Psoas muscle (tissue), 8 donors: ENCODE measurements around the gene IHH. TPM values are rescaled to one million over a fixed set of nuclear protein-coding genes. Genes with fewer than 3 reads are reported as not detected.

Experiments used
- ATAC-seq, 4 donors: fragments of 200-7000 bp; cut with Tn5 transposase; one replicate each; pipeline ENCODE4 v1.9.1; 2020; ENCODE audit warnings: moderate library complexity in 3 of 4, mild to moderate bottlenecking in 2 of 4
- DNase-seq, 2 donors: peaks; one replicate each; pipeline ENCODE4 v3.0.0-alpha.2; 2020
- H3K27ac ChIP-seq: fragments of 200-600 bp; one replicate; pipeline ENCODE4 v1.8.0; 2022
- H3K27me3 ChIP-seq, 3 donors: fragments of 200-600 bp in 1 of 3; one replicate each; pipeline versions ENCODE4 v1.6.1 to v1.8.0; 2013 to 2022; ENCODE audit warnings: low read length in 2 of 3, mild to moderate bottlenecking in 2 of 3, moderate library complexity in 1 of 3; ENCODE audit not compliant: insufficient read depth in 3 of 3
- H3K36me3 ChIP-seq, 2 donors: fragments of 200-600 bp in 1 of 2; one replicate each; pipeline versions ENCODE4 v1.6.1 to v1.8.0; 2013 to 2022; ENCODE audit warnings: low read depth in 1 of 2, mild to moderate bottlenecking in 1 of 2, moderate library complexity in 1 of 2; ENCODE audit not compliant: insufficient read depth in 1 of 2
- H3K4me1 ChIP-seq: fragments of 200-600 bp; one replicate; pipeline ENCODE4 v1.8.0; 2022
- H3K4me3 ChIP-seq: fragments of 200-600 bp; one replicate; pipeline ENCODE4 v1.8.0; 2022; ENCODE audit warnings: mild to moderate bottlenecking
- H3K9me3 ChIP-seq: fragments of 200-600 bp; one replicate; pipeline ENCODE4 v1.8.0; 2022
- WGBS, 3 donors: extraction: QIAGEN DNeasy Blood & Tissue Kit; methylation state at CpG; one replicate each; pipeline versions ENCODE4 v1.1.6 to v1.1.7; 2013; 5-methylcytosine and 5-hydroxymethylcytosine counted together
- intact Hi-C, 2 donors: fragments of 100-400 bp; cut with DNase I; formaldehyde crosslinking; loops; one replicate each; pipeline versions ENCODE4 v1.11.0 to v1.14.2; 2022
- polyA plus RNA-seq, 3 donors: library from polyadenylated mRNA; stranded (reverse); fragments of 200-250 nt; gene quantifications; one replicate each; pipeline ENCODE4 v1.2.3, GENCODE V29; 2013
- total RNA-seq, 4 donors: library from RNA; stranded (reverse); fragmentation: NEBNext Ultra II Directional in 2 of 4; extraction: Animal tissue kit (Norgen Biotek cat#: 25700) in 2 of 4; gene quantifications; one replicate each; pipeline versions ENCODE4 v1.2.1 to v1.2.4, GENCODE V29; 2021 to 2023
- TF ChIP-seq, protein P1 (sequence below): fragments of 200-600 bp; IDR thresholded peaks from one replicate; pipeline ENCODE4 v1.8.0; 2022; ENCODE audit warnings: antibody characterized with exemption
- donor health status: healthy with polysubstance abuse.
- donor health status: DM: no; HTN: no; CAD: no; lungs with moderate emphysema.
- donor health status: Bipolar disorder and iron deficiency.
- donor health status: healthy.
- donor health status: DM: yes; HTN: yes; CAD: no.
- donor health status: DM: no; HTN: no; CAD: no.
- donor health status: DM: no; HTN: no; CAD: no.
- donor health status: DM: yes; HTN: yes; CAD: no.

Gene IHH
- total and polyA plus RNA-seq, 7 donors, result 0.03 to 0.12 TPM; not detected in 5

DNA sequence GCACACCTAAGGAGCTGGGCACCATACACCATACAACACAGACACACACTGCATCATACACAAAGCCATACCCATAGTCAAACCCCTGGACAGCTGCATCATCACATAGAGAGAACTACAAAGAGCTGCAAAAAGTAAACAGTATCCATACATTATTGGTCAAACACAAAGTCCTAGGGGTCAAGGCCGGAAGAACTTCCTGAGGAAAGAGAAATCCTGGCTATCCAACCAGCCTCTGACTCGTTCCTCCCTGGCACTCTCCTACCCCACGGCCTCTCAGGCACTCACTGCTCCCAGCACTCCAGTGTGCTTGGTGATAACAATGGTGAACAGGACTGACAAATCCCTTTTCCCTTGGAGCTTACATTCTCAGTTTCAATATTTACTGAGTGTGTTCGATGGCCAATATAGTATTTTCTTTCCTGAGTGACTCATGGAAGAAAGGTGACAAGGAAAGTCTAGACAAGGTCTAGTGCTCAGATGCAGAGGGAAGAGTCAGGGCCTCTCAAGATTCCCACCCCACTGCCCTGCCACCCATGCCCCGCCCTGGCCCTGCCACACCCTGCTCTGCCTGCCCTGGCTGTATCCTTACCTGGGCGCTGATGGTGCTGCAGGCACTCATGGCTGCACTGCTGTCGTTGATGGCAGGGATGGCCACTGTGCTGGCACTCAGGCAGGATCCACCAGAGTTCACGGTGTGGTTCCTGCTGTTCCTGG is 22.8 kb downstream of the IHH start:
- no peak for ATAC-seq
- DNase-seq, result no peak
- H3K4me3 ChIP-seq, result no peak overlapping the region
- H3K4me1 ChIP-seq, result peaks cover 5% of the 10 kb centered on the region
- WGBS, 3 donors, result 54 to 60% (median 59%) methylated on average over 8 of the region's 8 CpGs
- TF ChIP-seq, protein P1, sequence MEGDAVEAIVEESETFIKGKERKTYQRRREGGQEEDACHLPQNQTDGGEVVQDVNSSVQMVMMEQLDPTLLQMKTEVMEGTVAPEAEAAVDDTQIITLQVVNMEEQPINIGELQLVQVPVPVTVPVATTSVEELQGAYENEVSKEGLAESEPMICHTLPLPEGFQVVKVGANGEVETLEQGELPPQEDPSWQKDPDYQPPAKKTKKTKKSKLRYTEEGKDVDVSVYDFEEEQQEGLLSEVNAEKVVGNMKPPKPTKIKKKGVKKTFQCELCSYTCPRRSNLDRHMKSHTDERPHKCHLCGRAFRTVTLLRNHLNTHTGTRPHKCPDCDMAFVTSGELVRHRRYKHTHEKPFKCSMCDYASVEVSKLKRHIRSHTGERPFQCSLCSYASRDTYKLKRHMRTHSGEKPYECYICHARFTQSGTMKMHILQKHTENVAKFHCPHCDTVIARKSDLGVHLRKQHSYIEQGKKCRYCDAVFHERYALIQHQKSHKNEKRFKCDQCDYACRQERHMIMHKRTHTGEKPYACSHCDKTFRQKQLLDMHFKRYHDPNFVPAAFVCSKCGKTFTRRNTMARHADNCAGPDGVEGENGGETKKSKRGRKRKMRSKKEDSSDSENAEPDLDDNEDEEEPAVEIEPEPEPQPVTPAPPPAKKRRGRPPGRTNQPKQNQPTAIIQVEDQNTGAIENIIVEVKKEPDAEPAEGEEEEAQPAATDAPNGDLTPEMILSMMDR, result no peak
- peaks cover 5 to 65% (median 9%) of the 10 kb centered on the region in 3 donors for H3K27me3 ChIP-seq
- H3K9me3 ChIP-seq, result no peaks in the 10 kb centered on the region
- no peak overlapping the region for H3K27ac ChIP-seq
- intact Hi-C loops, result no loop called here
- no peaks in the 10 kb centered on the region for H3K36me3 ChIP-seq

DNA sequence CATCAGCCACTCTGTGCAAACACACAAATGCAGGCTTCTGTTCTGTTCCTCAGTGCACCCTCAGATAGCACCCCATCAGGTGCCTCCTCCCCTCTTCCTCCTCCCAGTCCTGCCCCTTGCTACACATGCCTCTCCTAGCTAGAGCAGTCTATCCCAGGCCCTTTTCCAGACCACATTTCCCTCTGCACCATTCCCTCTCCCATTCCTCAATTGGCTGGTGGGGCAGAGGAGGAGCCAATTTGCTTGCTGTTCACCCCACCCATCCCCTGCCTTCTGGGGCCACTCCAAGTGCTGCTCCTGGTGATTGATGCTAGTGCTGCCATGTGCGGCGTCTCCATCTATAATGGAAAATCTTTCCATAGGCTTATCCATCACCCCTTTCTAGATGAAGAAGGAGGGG is 24.8 kb downstream of the IHH start:
- peaks cover 2 to 63% (median 5%) of the 10 kb centered on the region in 3 donors for H3K27me3 ChIP-seq
- no peaks in the 10 kb centered on the region for H3K36me3 ChIP-seq
- peaks cover under 1% of the 10 kb centered on the region for H3K4me1 ChIP-seq
- intact Hi-C loops, result no loop called here
- DNase-seq, result no peak
- H3K27ac ChIP-seq, result no peak overlapping the region
- H3K9me3 ChIP-seq, result no peaks in the 10 kb centered on the region
- WGBS, 3 donors, result 64 to 80% (median 71%) methylated on average over 2 of the region's 2 CpGs
- H3K4me3 ChIP-seq, result no peak overlapping the region
- TF ChIP-seq, protein P1, result no peak
- no peak for ATAC-seq

DNA sequence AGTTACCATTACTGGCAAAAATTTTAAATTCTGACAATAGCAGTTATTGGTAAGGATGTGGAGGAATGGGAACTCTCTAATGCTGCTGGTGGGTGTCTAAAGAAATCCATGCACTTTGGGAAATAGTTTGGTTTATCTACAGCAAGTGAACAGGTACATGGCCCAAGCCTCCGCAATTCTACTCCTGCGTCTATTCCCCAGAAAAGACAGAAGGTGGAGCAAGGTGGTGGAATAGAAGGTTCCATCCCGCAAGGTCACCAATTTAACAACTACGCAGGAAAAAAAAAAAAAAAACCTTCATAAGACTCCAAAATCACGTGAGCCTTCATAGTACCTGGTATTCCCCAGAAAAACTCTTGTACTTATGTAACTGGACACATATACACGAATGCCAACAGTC is 25.9 kb downstream of the IHH start:
- Histone ChIP-seq H3K9me3 (no peaks in the 10 kb centered on the region), H3K36me3 (no peaks in the 10 kb centered on the region), H3K4me3 (no peak overlapping the region), H3K27me3 (peaks cover 0 to 61% (median 5%) of the 10 kb centered on the region in 3 donors), H3K4me1 (no peaks in the 10 kb centered on the region), H3K27ac (no peak overlapping the region)
- WGBS, 3 donors, result 48 to 55% (median 53%) methylated on average over 6 of the region's 6 CpGs
- TF ChIP-seq, protein P1, result no peak
- intact Hi-C loops, result no loop called here
- DNase-seq (no peak), ATAC-seq (no peak)

DNA sequence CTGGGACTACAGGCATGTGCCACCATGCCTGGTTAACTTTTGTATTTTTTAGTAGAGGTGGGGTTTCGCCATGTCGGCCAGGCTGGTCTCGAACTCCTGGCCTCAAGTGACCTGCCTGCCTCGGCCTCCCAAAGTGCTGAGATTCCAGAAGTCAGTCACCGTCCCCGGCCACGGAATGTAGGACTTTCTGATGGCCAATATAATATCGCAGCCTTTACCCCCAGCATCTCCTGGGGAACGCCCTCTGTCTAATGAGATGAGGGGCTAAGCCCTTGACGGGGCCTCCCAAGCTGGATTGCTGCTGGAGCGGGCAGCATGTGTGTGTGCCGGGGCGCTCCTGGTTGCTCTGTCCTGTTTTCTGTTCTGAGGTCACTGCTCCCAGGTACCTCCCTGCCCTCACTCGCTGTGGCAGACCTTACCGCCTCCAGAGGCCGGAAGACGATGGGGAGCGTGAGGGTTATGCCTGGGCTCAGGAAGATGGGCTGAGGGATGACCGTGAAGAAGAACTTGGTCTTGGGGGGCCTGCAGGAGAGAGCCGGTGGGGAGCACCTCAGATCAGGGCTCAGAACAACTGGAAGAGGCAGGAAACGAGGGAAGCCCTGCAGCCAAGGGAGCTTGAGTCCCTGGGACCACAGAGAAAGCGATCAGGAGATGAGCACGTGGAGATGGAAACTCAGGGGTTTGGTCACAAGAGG is 28.5 kb downstream of the IHH start:
- no peaks in the 10 kb centered on the region for H3K4me1 ChIP-seq
- WGBS, 3 donors, result 75 to 81% (median 76%) methylated on average over 23 of the region's 23 CpGs
- H3K27ac ChIP-seq, result no peak overlapping the region
- no peaks in the 10 kb centered on the region for H3K36me3 ChIP-seq
- no peak overlapping the region for H3K4me3 ChIP-seq
- no peaks in the 10 kb centered on the region for H3K9me3 ChIP-seq
- ATAC-seq, result no peak
- intact Hi-C loops, result no loop called here
- DNase-seq, result no peak
- TF ChIP-seq, protein P1, result no peak
- peaks cover 0 to 45% (median 0%) of the 10 kb centered on the region in 3 donors for H3K27me3 ChIP-seq
